Panc1 (cell line): ENCODE measurements around the gene ADNP. TPM values are rescaled to one million over a fixed set of nuclear protein-coding genes. Genes with fewer than 3 reads are reported as not detected.

Source experiments
- ATAC-seq: fragments of 200-7000 bp; cut with Tn5 transposase; 2 replicates; pipeline ENCODE4 v1.9.1; 2020; ENCODE audit warnings: mild to moderate bottlenecking, moderate library complexity
- BruUV-seq: library from RNA; stranded (reverse); fragments of 400-500 nt; replicated peaks from 2 replicates; lab custom pipeline; 2021; lab: Mats Ljungman, UMichigan
- CTCF ChIA-PET: fragments of 300-600 bp; sonication (Branson Sonifier 250); formaldehyde crosslinking; loops from one replicate; lab custom pipeline; 2022; ENCODE audit warnings: antibody characterized with exemption; lab: Charles Lee
- POLR2A ChIA-PET: fragments of 300-600 bp; sonication (Branson Sonifier 250); formaldehyde crosslinking; loops from one replicate; lab custom pipeline; 2022; ENCODE audit warnings: antibody characterized with exemption; lab: Charles Lee
- DNase-seq: peaks from one replicate; pipeline ENCODE4 v3.0.0-alpha.2; 2010; ENCODE audit warnings: low read depth, low spot score
- H3K27ac ChIP-seq: 2 replicates; pipeline ENCODE4 v1.5.1; 2011; ENCODE audit warnings: mild to moderate bottlenecking, low read length, inconsistent platforms
- H3K27me3 ChIP-seq: fragments of 200-500 bp; sonication (Bioruptor generic); 2 replicates; pipeline ENCODE4 v1.6.0; 2014; ENCODE audit warnings: low read length, inconsistent platforms; ENCODE audit not compliant: control insufficient read depth, insufficient read depth
- H3K36me3 ChIP-seq: fragments of 200-500 bp; sonication (Bioruptor generic); 2 replicates; pipeline ENCODE4 v1.5.1; 2014; ENCODE audit warnings: inconsistent platforms, mild to moderate bottlenecking, low read length, moderate library complexity; ENCODE audit not compliant: control insufficient read depth, insufficient read depth
- H3K4me1 ChIP-seq: 2 replicates; pipeline ENCODE4 v1.5.1; 2011; ENCODE audit warnings: inconsistent platforms, mild to moderate bottlenecking, low read length, moderate library complexity; ENCODE audit not compliant: control insufficient read depth, insufficient read depth
- H3K4me3 ChIP-seq, 2 experiments: 2 replicates each; pipeline ENCODE4 v1.5.1; 2011 to 2012; ENCODE audit warnings: low read depth in 2 of 2, low read length in 2 of 2, mild to moderate bottlenecking in 2 of 2, inconsistent platforms in 1 of 2, moderate library complexity in 1 of 2
- H3K9me3 ChIP-seq: fragments of 200-500 bp; sonication (Bioruptor generic); 2 replicates; pipeline ENCODE4 v1.5.1; 2014; ENCODE audit warnings: low read depth, mild to moderate bottlenecking, inconsistent platforms, low read length, moderate library complexity; ENCODE audit not compliant: control insufficient read depth, insufficient read depth
- POLR2AphosphoS5 ChIP-seq: IDR thresholded peaks from 2 replicates; pipeline ENCODE4 v1.6.1; 2012; ENCODE audit warnings: mild to moderate bottlenecking, low read depth, low read length, moderate library complexity
- REST ChIP-seq, 2 experiments: IDR thresholded peaks; 2 replicates each; pipeline ENCODE4 v1.6.1; 2011 to 2012; ENCODE audit warnings: low read depth in 2 of 2, control low read depth in 1 of 2, low read length in 1 of 2, mild to moderate bottlenecking in 1 of 2, moderate library complexity in 1 of 2; ENCODE audit not compliant: insufficient read depth in 1 of 2
- SIN3A ChIP-seq: IDR thresholded peaks from 2 replicates; pipeline ENCODE4 v1.6.1; 2012; ENCODE audit warnings: low read depth, mild to moderate bottlenecking, low read length, moderate library complexity, borderline replicate concordance; ENCODE audit not compliant: insufficient read depth
- TCF7L2 ChIP-seq: IDR thresholded peaks from 2 replicates; pipeline ENCODE4 v1.6.1; 2011; ENCODE audit warnings: mild to moderate bottlenecking, low read depth, low read length, inconsistent platforms
- in situ Hi-C: cut with HindIII; loops from 2 replicates; pipeline ENCODE4 v1.10.0; 2016; ENCODE audit warnings: low sequenced_read_pairs, low pct_unique_long_range_greater_than_20kb
- intact Hi-C: fragments of 100-400 bp; cut with micrococcal nuclease; formaldehyde crosslinking; loops from one replicate; pipeline ENCODE4 v1.10.0; 2022; ENCODE audit not compliant: unreplicated experiment
- total RNA-seq: library from RNA; stranded (reverse); gene quantifications from one replicate; pipeline ENCODE4 v1.2.1, GENCODE V29; 2021; ENCODE audit not compliant: unreplicated experiment
- TF ChIP-seq, protein P1 (sequence below): fragments of 450-650 bp; IDR thresholded peaks from 2 replicates; pipeline ENCODE4 v1.5.1; 2017; ENCODE audit warnings: mild to moderate bottlenecking

ADNP gene
- total RNA-seq, 1 experiment from 2014 or later = 65.1 TPM

- in situ Hi-C loops (no loop called here), intact Hi-C loops (no loop called here)
- no peaks in the 10 kb centered on the region for H3K27me3 ChIP-seq
- no peaks in the 10 kb centered on the region for H3K9me3 ChIP-seq
- H3K4me3 ChIP-seq = no peak overlapping the region
- no peaks in the 10 kb centered on the region for H3K36me3 ChIP-seq
- H3K4me1 ChIP-seq = no peaks in the 10 kb centered on the region
- ChIA-PET CTCF (no interaction called here), POLR2A (no interaction called here)
- TF ChIP-seq TCF7L2 = no peak
- TF ChIP-seq SIN3A = no peak
- no peak for TF ChIP-seq POLR2AphosphoS5
- TF ChIP-seq REST (IDR thresholded peaks at IDR 0.05; ENCODE audit: insufficient read depth in 1 of 2, low read depth in 2 of 2, low read length in 1 of 2) = no peak
- TF ChIP-seq, protein P1, sequence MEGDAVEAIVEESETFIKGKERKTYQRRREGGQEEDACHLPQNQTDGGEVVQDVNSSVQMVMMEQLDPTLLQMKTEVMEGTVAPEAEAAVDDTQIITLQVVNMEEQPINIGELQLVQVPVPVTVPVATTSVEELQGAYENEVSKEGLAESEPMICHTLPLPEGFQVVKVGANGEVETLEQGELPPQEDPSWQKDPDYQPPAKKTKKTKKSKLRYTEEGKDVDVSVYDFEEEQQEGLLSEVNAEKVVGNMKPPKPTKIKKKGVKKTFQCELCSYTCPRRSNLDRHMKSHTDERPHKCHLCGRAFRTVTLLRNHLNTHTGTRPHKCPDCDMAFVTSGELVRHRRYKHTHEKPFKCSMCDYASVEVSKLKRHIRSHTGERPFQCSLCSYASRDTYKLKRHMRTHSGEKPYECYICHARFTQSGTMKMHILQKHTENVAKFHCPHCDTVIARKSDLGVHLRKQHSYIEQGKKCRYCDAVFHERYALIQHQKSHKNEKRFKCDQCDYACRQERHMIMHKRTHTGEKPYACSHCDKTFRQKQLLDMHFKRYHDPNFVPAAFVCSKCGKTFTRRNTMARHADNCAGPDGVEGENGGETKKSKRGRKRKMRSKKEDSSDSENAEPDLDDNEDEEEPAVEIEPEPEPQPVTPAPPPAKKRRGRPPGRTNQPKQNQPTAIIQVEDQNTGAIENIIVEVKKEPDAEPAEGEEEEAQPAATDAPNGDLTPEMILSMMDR = no peak
- ATAC-seq = no peak
- H3K27ac ChIP-seq = no peak overlapping the region
- no peak for DNase-seq
- BruUV-seq = no TSS peak
Observed at GRCh38 chr20:50969435-50969834, 38.2 kb upstream of the ADNP start.

DNA sequence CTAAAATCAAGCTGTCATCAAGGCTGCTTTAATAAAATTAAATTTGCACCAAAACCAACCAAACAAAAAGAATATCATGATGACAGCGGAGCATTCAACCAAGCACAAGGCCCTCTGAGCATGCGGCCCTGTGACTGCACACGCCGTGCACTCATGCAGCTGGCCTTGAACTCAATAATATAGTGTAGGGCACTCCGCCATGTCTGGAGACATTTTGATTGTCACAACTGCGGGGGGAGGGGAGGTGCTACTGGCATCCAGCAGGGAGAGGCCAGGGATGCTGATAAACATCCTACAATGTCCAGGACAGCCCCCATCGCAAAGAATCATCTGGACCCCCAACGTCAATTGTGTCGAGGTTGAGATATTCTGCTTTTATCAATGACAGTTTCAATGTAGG, 37.1 kb upstream of the ADNP start:
- Histone ChIP-seq H3K27ac (no peak overlapping the region), H3K27me3 (no peaks in the 10 kb centered on the region), H3K36me3 (no peaks in the 10 kb centered on the region), H3K9me3 (no peaks in the 10 kb centered on the region), H3K4me3 (no peak overlapping the region), H3K4me1 (no peaks in the 10 kb centered on the region)
- no TSS peak for BruUV-seq
- intact Hi-C loops (no loop called here), in situ Hi-C loops (no loop called here)
- POLR2A ChIA-PET = interaction anchor here (0.6 kb wide), 1 partner anchor 31 kb away, joined by 4 read pairs; no protein-coding TSS in a partner anchor
- DNase-seq (no peak), ATAC-seq (no peak; the same call in 1 of the 2 replicates)
- CTCF ChIA-PET = interaction anchor here (0.7 kb wide), 1 partner anchor 24 kb away, joined by 4 read pairs; no protein-coding TSS in a partner anchor
- TF ChIP-seq REST (IDR thresholded peaks at IDR 0.05; ENCODE audit: insufficient read depth in 1 of 2, low read depth in 2 of 2, low read length in 1 of 2) (no peak), TCF7L2 (no peak)
